Activated naive CD4-positive, alpha-beta T cell treated with anti-CD3 and anti-CD28 coated beads, Interleukin-2, amount 50 U/mL, for 16 hours (primary cell): ENCODE measurements around the gene TMPRSS2.
"Not testable (repeated sequence)": the region's sequence is repeated elsewhere in the genome, so short reads cannot be mapped to it uniquely, and the experiment has no call there.

Experiments used
- DNase-seq: peaks from one replicate; pipeline ENCODE4 v3.0.0-alpha.2; 2020

Gene TMPRSS2

DNA sequence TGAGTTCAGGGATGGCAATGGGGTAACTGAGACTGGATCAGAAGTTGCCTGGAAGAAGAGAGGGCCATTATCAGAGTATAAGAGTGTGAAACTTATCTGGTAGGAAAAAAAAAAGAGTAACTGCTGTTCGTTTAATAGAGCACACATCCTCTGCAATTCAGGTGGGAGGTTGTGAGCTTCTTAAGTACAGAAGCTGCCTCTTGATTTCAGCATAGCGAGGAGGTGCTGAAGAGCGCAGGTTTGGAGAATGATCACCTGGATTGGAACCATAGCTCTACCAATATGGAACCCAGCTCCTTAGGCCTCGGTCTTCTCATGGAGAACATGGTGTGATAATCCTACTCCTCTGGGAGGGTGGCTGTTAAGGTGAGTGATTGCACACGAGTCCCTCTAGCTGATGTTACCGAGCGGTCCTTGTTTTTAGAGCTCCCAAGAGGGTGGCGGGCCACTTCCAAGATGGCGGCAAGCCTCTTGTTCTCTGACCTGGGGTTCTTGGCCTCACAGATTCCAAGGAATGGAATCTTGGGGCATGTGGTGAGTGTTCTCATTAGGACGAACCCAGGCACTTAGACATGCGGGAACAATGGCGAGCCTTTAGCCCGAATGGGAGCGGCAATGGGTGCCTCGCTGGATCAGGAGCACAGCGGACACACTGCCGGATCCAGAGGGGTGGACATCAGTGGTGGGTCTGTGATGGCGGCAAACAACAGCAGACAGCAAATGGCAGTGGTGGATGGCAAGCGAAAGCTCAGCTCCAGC is 85.2 kb downstream of the TMPRSS2 start:
- no peak for DNase-seq

DNA sequence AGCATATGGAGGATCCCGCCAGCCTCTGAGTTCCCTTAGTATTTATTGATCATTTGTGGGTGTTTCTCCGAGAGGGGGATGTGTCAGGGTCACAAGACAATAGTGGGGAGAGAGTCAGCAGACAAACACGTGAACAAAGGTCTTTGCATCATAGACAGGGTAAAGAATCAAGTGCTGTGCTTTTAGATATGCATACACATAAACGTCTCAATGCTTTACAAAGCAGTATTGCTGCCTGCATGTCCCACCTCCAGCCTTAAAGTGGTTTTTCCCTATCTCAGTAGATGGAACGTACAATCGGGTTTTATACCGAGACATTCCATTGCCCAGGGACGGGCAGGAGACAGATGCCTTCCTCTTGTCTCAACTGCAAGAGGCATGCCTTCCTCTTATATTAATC is 87.0 kb downstream of the TMPRSS2 start:
- not testable (repeated sequence) for DNase-seq

DNA sequence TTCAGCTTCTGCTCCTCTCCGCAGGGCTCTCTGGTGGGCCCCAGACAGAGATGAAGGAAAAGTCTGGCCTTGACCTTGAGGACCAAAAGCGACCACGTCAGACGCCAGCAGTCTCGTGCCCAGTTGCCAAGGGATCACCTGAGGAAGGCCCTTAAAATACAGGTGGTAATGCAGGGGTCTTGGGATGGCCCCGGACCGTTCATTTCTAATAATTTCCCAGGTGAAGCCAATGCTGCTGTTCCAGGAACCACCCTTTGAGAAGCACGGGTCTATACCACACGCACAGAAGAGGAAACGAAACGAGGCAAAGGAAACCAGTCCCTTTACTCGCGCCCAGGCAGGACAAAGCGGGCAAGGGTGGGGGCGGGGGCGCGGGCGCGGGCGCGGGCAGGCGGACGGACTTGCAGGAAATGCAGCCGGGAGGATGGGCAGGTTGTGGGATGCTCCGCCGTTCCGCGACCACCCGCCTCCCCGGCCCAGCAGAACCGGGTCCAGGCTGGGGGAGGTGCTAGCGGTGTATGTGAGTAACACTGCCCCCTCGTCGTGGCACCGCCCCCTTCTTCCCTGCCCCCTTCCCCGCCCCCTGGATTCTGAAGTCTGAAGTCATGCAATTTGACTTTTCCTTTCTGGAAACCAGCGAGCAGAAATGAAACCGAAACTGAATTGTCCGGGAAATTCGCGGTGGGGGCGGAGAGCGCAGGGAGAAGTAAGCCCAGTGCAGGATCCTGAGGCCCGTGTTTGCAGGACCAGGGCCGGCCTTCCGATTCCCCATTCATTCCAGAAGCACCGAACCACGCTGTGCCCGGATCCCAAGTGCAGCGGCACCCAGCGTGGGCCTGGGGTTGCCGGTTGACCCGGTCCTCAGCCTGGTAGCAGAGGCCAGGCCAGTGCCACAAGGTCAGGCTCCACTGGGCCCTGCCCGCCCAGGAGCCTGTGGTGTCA is 87.8 kb downstream of the TMPRSS2 start:
- DNase-seq = peak; percentile 47

DNA sequence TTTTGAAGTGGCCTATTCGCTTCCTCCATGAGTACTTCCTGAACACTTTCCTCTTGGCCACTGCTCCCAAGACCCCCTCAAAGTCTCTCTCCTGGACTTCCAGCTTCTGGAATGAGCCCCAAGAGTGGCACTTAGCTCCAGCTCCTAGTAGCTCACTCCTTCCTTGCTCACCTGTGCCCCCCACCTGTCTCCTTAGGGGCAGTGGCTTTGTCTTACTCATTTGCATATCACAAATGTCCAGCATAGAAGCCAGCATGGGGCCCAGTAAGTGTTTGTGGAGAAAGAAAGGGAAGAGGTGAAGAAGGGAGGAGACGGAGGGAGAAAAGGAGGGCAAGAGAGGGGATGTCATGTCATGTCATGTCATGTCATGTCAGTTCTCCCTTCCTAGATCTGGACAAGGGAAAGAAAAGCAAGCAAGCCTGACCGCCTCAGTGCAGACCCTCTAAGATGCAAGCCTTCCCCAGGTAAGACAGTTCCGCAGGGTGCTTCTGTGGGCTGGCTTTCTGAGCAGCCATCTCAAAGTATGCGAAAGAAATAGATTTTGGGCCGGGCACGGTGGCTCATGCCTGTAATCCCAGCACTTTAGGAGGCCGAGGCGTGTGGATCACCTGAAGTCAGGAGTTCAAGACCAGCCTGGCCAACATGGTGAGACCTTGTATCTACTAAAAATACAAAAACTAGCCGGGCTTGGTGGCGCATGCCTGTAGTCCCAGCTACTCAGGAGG is 88.8 kb downstream of the TMPRSS2 start:
- no peak for DNase-seq

DNA sequence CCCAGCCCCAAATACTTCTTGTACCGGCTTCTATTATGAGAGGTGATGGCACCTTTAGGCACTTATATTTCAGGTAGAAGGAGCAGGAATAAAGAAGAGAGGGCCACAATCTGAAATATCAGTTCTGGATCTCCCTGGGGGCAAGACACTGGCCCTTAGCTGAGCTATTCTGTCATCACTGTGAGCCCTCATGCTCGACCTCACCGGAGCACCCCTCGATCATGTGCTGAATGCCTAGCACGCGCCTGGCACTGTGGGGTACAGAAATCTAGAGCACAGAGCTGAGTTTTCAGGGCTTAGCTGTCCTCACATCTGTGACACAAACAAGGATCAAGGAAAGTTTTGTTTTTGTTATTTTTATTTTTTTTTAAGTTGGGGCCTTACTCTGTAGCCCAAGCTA is 89.6 kb downstream of the TMPRSS2 start:
- DNase-seq = no peak

DNA sequence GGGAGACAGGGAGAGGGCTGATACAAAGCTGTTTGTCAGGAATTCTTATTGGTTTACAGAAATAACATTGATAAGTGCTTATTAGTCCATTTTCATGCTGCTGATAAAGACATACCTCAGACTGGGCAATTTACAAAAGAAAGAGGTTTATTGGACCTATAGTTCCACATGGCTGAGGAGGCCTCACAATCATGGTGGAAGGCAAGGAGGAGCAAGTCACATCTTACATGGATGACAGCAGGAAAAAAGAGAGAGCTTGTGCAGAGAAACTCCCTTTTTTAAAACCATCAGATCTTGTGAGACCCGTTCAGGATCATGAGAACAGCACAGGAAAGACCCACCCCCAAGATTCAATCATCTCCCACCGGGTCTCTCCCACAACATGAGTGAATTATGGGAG is 90.5 kb downstream of the TMPRSS2 start:
- not testable (repeated sequence) for DNase-seq
